ENCODE measurements around the gene RAB3IP.
"Not testable (repeated sequence)": the region's sequence is repeated elsewhere in the genome, so short reads cannot be mapped to it uniquely, and the experiment has no call there.

RAB3IP gene

DNA sequence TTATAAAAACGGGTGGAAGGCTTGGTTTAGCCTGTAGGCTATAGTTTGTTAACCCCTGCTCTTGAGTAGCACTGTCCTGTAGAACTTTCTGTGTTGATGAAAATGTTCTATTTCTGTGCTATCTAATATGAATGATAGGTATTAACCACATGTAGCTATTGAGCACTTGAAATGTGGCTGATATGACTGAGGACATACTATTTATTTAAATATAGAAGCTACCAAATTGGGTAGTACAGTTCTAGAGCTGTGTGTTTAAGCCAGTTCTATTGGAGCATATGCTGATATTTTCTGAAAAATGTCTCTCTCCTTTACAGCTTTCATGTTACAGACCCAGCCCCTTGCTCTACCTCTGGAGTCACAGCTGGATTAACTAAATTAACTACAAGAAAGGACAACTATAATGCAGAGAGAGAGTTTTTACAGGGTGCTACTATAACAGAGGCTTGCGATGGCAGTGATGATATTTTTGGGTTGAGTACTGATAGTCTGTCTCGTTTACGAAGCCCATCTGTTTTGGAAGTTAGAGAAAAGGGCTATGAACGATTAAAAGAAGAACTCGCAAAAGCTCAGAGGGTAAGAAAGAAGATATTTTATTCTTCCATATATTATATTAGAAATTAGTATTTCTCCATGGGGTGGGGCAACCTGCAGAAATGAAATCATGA, 17.6 kb downstream of the RAB3IP start:
- no peak for DNase-seq

DNA sequence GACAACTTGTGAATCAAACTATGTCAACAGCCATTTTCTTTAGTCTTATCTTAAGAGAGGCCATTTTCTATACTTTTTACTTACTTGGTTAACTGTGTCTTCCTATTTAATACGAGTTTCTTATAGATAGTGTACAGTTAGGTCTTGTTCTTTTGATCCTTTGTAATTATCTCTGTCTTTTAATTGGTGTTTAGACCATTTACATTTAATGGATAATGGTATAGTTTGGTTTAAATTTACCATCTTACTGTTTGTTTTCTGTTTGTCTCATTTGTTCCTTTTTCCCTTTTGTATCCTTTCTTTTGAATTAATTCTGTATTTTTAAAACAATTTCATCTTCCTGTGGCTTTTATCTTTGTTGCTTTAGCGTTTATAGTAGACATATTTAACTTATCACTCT, 19.4 kb downstream of the RAB3IP start:
- no peak for DNase-seq

DNA sequence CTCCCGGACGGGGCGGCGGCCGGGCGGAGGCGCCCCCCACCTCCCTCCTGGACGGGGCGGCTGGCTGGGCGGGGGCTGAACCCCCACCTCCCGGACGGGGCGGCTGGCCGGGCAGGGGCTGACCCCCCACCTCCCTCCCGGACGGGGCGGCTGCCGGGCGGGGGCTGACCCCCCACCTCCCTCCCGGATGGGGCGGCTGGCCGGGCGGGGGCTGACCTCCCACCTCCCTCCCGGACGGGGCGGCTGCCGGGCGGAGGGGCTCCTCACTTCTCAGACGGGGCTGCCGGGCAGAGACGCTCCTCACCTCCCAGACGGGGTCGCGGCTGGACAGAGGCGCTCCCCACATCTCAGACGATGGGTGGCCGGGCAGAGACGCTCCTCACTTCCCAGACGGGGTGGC, 20.9 kb downstream of the RAB3IP start:
- not testable (repeated sequence) for DNase-seq

DNA sequence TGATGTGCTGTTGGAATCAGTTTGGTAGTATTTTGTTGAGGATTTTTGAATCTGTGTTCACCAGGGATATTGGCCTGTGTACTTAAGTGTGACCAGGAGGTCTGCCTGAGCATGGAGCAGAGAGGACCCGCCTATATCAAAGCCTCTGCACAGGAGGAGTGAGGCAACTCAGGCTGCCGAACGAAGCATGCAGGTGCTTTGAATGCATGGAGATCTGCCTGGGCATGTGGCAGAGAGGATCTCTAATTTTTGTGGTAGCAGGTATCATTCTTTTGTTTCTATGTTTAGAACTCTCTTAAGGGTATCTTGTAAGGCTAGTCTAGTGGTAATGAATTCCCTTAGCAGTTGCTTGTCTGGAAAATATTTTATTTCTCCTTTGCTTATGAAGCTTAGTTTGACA, 26.9 kb downstream of the RAB3IP start:
- no peak for DNase-seq

DNA sequence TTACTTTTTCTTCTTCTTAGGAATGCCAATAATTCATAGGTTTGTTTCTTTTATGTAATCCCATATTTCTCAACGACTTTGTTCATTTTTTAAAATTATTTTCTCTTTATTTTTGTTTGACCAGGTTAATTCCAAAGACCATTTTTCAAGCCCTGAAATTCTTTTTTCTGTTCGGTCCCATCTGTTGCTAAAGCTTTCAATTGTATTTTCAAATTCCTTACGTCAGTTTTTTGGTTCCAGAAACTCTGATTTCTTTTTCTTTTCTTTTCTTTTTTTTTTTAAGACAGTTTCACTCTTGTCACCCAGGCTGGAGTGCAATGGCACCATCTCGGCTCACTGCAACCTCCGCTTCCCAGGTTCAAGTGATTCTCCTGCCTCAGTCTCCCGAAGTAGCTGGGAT, 27.6 kb downstream of the RAB3IP start:
- DNase-seq: no peak

DNA sequence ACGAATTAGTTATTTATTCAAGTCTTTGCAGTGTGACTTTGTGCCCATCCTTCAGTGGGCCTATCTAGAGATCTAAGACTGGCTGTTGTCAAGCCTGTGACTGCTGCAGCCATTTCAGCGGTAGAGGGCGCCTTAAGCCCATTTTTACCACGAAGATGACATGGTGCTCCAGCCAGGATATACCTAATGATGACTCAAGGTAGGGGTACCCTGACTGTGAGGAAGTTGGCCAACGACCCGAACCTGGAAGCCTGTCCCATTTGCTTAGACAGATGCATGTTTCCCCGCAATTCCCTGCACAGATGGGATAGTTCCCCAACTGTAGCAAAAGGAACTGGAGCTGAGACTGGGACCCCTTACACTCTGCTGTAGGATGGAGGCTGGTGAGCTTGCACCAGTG, 41.3 kb downstream of the RAB3IP start:
- DNase-seq: peak; percentile 55

DNA sequence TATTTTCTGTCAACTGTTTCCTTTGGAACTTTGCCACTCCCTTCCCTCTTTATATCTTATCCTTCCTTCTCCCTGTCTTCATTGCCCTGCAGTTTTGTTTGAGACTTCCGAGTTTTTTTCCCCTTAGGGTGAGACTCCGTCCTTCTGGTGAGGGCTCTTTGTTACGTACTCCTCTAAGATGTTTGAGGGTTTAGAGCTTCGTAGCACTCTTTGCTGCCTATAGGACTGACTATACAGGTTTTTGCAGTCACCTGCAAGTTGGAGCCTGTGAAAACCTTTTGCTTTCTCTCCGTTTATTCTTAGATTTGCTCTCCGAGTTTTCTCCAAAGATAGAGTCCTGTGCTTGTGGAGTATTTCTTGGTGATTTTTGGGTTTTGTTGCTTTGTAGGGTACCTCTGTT, 44.7 kb downstream of the RAB3IP start:
- no peak for DNase-seq

DNA sequence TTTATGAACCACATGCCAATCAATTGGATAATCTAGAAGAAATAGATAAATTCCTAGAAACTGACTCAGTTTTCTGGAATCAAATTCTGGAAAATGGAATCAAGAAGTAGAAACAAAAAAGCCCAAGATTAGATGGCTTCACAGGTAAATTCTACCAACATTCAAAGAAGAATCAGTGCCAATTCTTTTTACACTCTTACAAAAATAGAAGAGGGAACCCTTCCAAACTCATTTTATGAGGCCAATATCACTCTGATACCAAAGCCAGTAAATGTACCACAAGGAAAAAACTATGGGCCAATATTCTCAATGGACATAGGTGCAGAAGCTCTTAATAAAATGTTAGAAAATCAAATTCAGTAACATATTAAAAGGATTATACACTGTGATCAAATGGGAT, 50.7 kb downstream of the RAB3IP start:
- DNase-seq: no peak

DNA sequence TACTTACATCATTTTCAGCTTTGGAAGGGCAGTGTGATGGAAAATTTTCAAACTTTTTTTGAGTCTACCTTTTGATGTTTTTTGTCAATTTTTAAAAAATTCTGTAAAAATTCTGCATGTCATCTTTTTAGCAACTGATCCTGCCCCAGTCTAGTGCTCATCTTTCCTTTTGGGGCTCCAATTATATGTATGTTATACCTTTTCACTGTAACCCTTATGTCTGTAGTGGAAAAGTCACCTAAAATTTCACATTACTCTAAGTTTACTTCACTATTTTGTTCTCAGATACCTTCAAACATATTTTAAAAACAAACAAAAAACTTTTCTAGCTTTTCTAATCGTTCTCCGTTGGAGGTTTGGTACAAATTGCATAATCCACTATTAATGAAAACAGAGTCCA, 53.9 kb downstream of the RAB3IP start:
- peak; percentile 15 for DNase-seq

DNA sequence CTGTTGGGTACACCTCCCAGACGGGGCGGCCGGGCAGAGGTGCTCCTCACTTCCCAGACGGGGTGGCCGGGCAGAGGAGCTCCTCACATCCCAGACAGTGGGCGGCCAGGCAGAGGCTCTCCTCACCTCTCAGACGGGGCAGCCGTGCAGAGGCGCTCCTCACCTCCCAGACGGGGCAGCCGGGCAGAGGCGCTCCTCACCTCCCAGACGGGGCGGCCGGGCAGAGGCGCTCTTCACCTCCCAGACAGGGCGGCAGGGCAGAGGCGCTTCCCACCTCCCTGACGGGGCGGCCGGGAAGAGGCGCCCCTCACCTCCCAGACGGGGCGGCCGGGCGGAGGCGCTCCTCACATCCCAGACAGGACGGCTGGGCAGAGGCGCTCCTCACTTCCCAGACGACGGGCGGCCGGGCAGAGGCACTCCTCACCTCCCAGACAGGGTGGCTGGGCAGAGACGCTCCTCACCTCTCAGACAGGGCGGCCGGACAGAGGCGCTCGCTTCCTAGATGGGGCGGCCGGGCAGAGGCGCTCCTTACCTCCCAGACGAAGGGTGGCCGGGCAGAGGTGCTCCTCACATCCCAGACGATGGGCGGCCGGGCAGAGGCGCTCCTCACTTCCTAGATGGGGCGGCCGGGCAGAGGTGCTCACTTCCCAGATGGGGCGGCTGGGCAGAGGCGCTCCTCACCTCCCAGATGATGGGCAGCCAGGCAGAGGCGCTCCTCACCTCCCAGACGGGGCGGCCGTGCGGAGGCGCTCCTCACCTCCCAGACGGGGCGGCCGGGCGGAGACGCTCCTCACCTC, 68.6 kb downstream of the RAB3IP start:
- DNase-seq: not testable (repeated sequence)

DNA sequence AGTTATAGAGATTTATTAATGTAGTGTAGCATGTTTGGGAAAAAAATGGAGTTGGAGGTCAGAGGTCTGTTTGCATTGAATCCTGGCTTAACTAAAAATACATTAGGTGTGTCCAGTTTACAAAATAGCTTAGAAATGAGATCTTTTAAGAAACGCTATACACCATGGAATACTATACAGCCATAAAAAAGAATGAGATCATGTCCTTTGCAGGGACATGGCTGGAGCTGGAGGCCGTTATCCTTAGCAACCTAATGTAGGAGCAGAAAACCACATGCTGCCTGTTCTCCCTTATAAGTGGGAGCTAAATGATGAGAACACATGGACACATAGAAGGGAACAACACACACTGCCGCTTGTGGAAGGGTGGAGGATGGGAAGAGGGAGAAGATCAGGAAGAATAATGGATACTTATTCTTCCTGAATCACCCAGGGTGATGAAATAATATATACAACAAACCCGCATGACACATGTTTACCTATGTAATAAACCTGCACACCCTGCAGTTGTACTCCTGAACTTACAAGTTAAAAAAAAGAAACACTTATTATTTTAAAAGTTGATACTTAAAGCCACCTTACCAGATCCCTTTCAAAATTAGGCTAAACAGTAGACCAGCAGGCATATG, 72.3 kb downstream of the RAB3IP start:
- no peak for DNase-seq

DNA sequence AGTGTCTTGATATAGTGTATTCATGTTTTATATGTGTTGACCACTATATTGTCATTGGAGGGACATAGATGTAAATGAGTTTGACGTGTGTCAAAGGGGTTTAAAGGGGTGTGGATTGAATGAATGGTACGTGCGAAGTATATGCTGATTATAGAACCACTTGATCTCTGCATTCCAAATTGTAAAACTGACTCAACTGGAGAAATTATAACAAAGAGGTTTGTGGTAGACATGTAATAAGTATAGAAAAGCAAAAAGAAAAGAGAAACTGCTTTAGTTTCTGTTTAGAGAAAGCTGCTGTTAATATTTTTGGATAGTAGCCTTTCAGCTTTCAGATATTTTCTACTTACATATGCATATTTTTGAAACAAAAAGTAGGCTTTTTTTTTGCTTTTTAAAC, 77.4 kb downstream of the RAB3IP start:
- no peak for DNase-seq

DNA sequence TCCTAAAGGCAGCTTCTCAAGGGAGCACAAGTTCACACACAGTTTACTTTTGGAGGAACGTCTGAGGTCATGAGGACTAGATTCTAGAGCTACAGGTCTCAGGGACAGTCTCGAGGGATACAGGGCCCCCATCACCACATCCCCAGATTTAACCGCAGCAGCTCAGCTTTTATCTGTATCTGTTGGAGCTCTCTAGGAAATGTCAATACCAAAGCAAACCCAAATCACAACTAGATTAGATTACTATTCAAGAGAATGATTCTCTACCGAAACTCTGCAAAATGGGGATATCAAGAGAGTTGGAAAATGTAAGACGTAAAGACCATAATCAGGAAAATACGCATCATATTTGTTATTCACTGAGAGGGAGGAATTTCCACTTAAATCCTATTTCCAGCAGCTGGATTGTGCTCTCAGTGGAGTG, 82.4 kb downstream of the RAB3IP start:
- no peak for DNase-seq

DNA sequence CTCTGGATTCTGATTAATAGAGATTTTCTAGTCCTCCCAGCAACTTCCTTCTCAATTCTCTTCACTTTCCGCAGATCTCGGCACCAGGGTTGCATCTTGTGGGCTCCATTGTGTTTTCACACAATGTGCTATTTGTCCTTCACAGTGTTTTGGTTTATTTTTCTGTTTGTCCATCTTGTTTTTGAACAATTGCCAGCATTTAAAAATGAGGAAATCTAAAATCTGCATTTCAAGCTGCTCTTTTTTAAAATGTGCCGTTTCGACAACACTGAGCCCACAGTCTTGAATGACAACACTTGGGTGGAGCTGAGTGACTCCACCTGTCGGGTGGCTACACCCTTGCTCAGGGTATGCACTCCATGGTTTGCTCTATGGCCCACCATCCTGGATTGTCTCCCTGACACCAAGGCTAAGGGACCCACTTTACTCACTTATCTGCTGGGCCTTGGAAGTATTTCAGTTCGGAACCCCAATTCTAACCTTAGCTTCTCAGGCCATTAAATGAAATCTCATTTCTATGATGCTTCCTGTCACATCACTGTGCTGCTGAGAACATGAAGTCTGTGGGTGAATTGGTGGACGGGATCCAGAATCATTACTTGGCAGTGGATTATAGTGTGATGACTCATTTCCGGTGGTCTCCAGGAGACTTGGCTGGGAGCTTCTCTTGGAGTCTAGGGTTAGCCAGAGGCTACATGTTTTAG, 82.9 kb downstream of the RAB3IP start:
- no peak for DNase-seq

DNA sequence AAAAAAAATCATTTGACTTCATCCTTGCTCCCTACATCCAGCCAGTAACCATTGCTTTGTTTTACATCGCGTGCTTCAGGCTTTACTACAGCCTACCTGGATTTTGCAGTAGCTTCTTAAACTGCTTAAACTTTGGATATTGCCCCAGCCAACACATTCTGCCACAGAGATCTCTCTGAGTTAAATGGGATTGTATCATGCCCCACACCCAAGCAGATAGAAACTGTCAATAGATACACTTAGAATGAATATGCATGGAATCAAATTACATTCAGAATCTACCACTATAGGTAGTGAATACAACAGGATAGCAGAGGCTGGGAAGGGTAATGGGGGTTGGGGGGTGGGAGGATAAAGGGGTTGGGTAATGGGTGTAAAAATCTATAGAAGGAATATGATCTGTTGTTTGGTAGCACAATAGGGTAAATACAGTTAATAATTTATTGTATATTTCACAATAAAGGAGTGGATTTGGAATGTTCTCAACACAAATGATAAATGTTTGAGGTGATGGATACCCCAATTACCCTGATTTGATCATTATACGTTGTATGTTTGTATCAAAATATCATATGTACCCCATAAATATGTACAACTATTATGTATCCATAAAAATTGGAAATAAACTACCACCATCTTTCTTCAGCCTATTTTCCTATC, 83.7 kb downstream of the RAB3IP start:
- DNase-seq: no peak

DNA sequence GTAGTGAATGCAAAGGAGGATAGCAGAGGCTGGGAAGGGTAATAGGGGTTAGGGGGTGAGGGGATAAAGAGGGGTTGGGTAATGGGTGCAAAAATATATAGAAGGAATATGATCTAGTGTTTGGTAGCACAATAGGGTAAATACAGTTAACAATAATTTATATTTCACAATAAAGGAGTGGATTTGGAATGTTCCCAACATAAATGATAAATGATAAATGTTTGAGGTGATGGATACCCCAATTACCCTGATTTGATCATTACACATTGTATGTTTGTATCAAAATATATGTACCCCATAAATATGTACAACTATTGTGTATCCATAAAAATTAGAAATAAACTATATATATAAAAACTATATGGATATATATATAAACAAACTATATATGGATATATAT, 85.4 kb downstream of the RAB3IP start:
- DNase-seq: no peak

DNA sequence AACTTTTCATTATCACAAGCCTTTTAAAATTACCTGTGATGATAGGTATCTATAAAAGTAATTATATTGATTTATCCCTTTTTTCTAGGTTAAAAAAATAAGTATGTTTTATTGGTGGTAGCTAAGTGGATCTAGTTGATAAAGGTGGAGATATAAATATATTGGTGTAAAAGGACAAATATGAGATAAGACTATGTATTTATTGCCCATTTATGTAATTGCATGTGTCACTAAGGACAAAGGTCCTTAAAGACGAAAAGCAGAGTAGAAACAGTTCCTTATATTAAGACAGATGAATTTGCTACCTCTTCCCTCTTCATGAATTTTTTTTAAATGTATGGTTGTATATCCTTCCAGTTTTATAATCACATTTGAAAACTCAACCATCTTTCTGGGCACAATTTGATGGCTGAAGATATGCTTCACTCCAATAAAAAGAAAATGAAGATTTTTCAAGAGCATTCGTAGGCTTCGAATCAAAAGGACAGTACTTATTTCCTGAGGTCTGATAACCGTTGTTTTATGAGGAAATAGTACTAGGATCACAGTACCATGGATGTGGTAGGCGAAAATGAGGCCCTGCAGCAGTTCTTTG, 86.4 kb downstream of the RAB3IP start, which contains the start of gene MYRFL:
TSS of gene MYRFL (plus strand) at position 262 of the 595 bp plus-strand sequence. CDS start at position 553, 291 bp downstream.
- no peak for DNase-seq

DNA sequence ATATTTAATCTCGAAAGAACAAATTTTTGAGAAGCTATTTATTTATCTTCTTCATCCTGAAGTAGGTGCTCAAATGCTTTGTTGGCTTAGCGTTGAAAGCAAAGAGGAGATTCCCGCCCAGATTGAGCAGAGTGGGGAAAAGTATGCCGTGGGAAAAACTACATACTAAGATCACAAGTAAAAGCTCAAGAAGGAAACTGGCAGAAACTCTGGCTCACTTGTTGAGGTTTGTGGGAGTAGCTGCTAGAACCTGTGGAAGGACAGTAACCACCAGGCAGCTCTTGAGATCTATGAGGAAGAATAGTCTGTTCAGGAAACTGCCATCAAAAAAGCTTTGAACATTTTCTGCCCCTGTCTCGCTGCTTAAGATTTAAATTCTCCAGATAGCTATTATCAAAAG, 90.2 kb downstream of the RAB3IP start:
- no peak for DNase-seq

DNA sequence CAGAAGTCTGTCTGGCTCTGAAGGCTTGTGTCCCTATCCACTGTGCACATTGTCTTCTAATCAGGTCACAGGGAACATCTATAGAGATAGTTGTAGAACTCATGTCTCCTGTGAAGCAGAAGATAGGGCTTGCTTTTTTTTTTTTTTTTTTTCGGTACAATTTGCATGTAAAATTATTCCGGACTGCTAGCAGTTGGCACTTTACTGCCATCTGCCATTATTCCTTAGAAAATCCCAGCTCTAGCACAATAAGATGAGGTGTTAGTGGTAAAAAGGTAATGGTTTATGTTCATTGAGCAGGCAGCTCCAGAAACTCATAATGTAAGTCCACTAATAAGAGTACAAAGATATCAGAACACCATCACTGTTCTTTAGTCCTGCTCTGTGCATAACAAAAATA, 95.0 kb downstream of the RAB3IP start:
- no peak for DNase-seq

DNA sequence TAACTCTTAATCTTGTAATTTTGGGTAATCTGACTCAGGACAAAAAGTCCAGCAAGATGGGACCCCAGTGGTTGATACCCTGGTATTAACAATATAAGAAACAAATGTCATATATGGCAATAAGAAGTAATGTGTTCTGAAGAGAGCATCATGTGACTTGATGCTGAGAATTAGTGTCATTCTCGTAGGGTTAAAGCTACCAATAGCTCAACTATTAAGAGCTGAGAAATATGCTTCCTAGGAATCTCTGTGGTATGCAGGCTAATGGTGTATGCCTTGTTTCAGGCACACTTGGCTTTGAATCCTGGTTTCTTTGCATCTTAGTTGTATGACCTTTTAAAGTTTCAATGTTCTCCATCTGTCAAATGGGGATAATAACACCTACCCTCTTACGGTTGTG, 95.5 kb downstream of the RAB3IP start:
- no peak for DNase-seq

DNA sequence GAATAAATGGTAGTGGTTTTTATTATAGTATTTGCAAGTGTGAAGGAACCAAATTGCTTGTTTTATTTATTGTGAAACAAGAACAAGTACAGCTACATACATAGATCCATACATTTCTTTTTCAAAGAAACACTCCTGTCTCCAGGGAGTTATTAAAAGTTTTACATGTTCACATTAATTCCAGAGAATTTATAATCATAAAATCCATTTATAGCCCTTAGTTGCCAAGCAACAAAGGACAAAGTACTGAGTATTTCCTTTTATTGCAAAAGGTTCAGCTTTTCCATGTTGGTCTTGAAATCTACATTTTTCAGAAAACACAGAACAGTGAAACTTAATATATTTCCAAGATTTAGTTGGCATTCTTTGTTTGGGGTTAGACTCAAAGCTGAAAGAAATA, 95.9 kb downstream of the RAB3IP start:
- no peak for DNase-seq

DNA sequence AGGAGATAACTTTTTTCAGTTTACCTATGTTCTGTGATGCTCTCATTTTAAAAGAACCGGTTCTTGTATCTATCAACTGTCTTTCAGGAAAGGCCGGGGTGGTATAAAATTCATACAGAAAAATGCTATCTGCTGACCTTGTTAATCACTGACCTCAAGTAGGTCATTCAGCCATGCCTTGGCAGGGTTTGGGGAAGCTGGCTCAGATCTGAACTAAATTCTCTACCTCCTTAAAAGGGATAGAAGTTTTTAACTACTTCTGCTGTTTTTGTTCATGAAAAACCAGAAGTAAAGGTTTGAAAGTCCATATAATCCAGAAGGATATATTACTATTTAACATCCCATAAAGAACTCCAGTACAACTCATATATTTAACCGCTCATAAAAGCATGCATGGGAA, 96.4 kb downstream of the RAB3IP start:
- no peak for DNase-seq

DNA sequence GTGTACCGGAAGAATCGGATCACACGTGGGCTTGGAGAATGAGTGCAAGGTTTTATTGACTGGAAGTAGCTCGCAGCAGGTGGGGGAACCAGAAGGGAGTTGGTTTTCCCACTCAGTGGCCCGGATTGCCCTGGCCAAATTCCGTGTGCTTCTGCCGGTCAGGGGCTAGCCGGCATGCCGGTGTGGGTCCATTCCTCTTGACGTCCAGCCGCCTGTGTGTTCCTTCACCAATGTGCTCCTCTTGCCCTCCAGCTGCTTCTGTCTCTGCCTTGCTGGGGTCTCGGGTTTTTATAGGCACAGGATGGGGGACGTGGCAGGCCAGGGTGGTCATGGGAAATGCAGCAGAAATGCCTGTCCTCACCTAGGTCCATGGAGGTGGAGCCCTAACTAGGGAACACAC, 97.4 kb downstream of the RAB3IP start:
- DNase-seq: no peak

Data from DMS53 (cell line).